Measurements from ENCODE around the gene NUDC. TPM values are rescaled to one million over a fixed set of nuclear protein-coding genes. Genes with fewer than 3 reads are reported as not detected.

The NUDC gene
- total and polyA plus RNA-seq, 2 of the 13 experiments (the other 11 are each of a cell fraction or from before 2014, with no cell fraction given): 34.7 to 104 TPM

DNA sequence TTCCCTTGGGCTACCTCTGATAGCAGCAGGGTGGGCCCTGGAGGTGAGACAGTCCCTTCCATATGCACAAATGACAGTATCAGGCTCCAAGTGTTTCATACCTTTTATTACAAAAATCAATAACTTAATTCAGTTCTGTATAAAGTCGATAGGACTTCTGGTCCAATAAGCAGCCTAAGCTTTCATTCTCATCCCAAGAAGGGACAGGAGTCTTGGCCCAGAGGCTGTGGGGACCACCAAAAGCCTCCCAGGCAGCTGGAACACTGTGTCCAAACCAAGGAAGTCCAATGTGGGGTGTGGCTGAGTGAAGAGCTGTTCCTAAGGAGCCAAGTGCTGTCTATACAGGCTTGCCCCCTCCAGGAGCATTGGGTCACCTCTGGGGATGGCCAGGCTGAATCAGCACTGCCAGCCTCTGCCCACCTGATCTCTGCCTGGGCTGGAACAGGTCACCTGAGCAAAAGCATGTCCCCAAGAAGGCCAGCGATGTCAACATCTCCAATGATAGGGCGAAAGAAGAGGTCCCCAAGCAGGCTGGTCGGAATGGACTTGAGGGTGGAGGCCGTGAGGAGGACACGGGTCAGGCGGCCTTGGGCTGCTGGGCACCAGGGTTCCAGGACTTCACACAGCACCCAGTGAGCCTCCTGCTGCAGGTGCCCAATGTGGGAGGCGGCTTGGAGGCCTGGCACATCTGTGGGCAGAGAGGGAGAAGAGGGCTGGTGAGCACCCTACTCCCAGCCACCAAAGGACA is 10.0 kb upstream of the NUDC start:
- DNase-seq (ENCODE audit: low spot score) (no peak), FAIRE-seq (no peak), ATAC-seq (no peak)
- peaks cover 16% of the 10 kb centered on the region; the same call in 1 of the 2 replicates for H4K20me1 ChIP-seq (ENCODE audit: insufficient read depth, low read length)
- H3K36me3 ChIP-seq (replicated peaks in 1 of 2; ENCODE audit: control insufficient read depth in 1 of 2, insufficient read depth in 2 of 2, low read length in 2 of 2): peaks cover 3 to 8% of the 10 kb centered on the region in 2 experiments; a peak in 3 of 5 replicates
- intact Hi-C loops (cut with micrococcal nuclease; ENCODE audit: unreplicated experiment): loop anchor here (1.0 kb wide), 1 partner anchor 34 kb away; no protein-coding TSS in a partner anchor
- peak overlapping the region; percentile 96 for H3K27ac ChIP-seq (ENCODE audit: extremely low read length, insufficient read depth, low read length)
- in situ Hi-C loops (cut with HindIII; ENCODE audit: extremely low pct_ligation_motif_present, low pct_unique_long_range_greater_than_20kb): loop anchor here (5.0 kb wide), 1 partner anchor 81 kb away; the partner anchor contains the start of gene TRNP1
- H3K9ac ChIP-seq (ENCODE audit: insufficient read depth, low read depth, low read length): peak overlapping the region; percentile 98
- peak overlapping the region; percentile 93 for H3K4me2 ChIP-seq (ENCODE audit: low read depth, low read length)
- ChIA-PET CTCF (ENCODE audit: low intra/inter-chr PET ratio, low total read pairs) (no interaction called here), POLR2A (interaction anchor here (0.9 to 11.5 kb wide), 5 partner anchors 13 to 80 kb away, joined by 4 to 371 read pairs (median 61); partner anchors contain the start of genes GPATCH3 and KDF1)
- peaks cover 70% of the 10 kb centered on the region for H3K4me1 ChIP-seq (ENCODE audit: insufficient read depth, low read length)
- H2AFZ ChIP-seq (ENCODE audit: low read length): no peak overlapping the region
- H3K9me3 ChIP-seq (ENCODE audit: low read length): no peaks in the 10 kb centered on the region
- no TSS peak for BruUV-seq (replicated peaks)
- H3K79me2 ChIP-seq (ENCODE audit: insufficient read depth, low read length): peaks cover 30% of the 10 kb centered on the region
- peak overlapping the region; percentile 75 to 97 (median 92) for H3K4me3 ChIP-seq (replicated peaks in 1 of 3; ENCODE audit: insufficient read depth in 1 of 3, low read depth in 2 of 3, low read length in 3 of 3)
- WGBS (ENCODE audit: low lambda C conversion rate): 56% methylated on average over 7 of the region's 8 CpGs
- no peaks in the 10 kb centered on the region; a peak in 1 of 5 replicates for H3K27me3 ChIP-seq (ENCODE audit: control insufficient read depth in 1 of 2, insufficient read depth in 2 of 2, low read length in 2 of 2)
- TF ChIP-seq, protein P1, sequence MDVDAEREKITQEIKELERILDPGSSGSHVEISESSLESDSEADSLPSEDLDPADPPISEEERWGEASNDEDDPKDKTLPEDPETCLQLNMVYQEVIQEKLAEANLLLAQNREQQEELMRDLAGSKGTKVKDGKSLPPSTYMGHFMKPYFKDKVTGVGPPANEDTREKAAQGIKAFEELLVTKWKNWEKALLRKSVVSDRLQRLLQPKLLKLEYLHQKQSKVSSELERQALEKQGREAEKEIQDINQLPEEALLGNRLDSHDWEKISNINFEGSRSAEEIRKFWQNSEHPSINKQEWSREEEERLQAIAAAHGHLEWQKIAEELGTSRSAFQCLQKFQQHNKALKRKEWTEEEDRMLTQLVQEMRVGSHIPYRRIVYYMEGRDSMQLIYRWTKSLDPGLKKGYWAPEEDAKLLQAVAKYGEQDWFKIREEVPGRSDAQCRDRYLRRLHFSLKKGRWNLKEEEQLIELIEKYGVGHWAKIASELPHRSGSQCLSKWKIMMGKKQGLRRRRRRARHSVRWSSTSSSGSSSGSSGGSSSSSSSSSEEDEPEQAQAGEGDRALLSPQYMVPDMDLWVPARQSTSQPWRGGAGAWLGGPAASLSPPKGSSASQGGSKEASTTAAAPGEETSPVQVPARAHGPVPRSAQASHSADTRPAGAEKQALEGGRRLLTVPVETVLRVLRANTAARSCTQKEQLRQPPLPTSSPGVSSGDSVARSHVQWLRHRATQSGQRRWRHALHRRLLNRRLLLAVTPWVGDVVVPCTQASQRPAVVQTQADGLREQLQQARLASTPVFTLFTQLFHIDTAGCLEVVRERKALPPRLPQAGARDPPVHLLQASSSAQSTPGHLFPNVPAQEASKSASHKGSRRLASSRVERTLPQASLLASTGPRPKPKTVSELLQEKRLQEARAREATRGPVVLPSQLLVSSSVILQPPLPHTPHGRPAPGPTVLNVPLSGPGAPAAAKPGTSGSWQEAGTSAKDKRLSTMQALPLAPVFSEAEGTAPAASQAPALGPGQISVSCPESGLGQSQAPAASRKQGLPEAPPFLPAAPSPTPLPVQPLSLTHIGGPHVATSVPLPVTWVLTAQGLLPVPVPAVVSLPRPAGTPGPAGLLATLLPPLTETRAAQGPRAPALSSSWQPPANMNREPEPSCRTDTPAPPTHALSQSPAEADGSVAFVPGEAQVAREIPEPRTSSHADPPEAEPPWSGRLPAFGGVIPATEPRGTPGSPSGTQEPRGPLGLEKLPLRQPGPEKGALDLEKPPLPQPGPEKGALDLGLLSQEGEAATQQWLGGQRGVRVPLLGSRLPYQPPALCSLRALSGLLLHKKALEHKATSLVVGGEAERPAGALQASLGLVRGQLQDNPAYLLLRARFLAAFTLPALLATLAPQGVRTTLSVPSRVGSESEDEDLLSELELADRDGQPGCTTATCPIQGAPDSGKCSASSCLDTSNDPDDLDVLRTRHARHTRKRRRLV (CRISPR knock-in tag; IDR thresholded peaks at IDR 0.05): no peak
- TF ChIP-seq, protein P2, sequence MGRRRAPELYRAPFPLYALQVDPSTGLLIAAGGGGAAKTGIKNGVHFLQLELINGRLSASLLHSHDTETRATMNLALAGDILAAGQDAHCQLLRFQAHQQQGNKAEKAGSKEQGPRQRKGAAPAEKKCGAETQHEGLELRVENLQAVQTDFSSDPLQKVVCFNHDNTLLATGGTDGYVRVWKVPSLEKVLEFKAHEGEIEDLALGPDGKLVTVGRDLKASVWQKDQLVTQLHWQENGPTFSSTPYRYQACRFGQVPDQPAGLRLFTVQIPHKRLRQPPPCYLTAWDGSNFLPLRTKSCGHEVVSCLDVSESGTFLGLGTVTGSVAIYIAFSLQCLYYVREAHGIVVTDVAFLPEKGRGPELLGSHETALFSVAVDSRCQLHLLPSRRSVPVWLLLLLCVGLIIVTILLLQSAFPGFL (CRISPR knock-in tag; IDR thresholded peaks at IDR 0.05): no peak
- TF ChIP-seq ZNF562 (CRISPR knock-in tag; IDR thresholded peaks at IDR 0.05; ENCODE audit: borderline replicate concordance) (no peak), TSC22D2 (CRISPR knock-in tag; IDR thresholded peaks at IDR 0.05; ENCODE audit: borderline replicate concordance) (no peak), ZSCAN31 (CRISPR knock-in tag; IDR thresholded peaks at IDR 0.05; ENCODE audit: low read depth) (no peak), ZNF629 (CRISPR knock-in tag; conservative IDR thresholded peaks at IDR 0.05) (no peak), HDAC2 (CRISPR knock-in tag; IDR thresholded peaks at IDR 0.05) (no peak), ZNF296 (CRISPR knock-in tag; conservative IDR thresholded peaks at IDR 0.05) (peak; percentile 24; the same call in 1 of the 2 replicates), ZNF598 (CRISPR knock-in tag; IDR thresholded peaks at IDR 0.05; ENCODE audit: borderline replicate concordance) (0 out of 2 replicates have a peak, but pooled peaks have one; percentile 33), ZMYM2 (CRISPR knock-in tag; IDR thresholded peaks at IDR 0.05) (no peak), TMF1 (CRISPR knock-in tag; IDR thresholded peaks at IDR 0.05; ENCODE audit: low read depth) (no peak), SMAD1 (CRISPR knock-in tag; IDR thresholded peaks at IDR 0.05; ENCODE audit: borderline replicate concordance, low read depth) (no peak), PHF8 (CRISPR knock-in tag; IDR thresholded peaks at IDR 0.05) (peak; percentile 36), JARID2 (CRISPR knock-in tag; IDR thresholded peaks at IDR 0.05; ENCODE audit: insufficient replicate concordance) (no peak)
- TF ChIP-seq, protein P3, sequence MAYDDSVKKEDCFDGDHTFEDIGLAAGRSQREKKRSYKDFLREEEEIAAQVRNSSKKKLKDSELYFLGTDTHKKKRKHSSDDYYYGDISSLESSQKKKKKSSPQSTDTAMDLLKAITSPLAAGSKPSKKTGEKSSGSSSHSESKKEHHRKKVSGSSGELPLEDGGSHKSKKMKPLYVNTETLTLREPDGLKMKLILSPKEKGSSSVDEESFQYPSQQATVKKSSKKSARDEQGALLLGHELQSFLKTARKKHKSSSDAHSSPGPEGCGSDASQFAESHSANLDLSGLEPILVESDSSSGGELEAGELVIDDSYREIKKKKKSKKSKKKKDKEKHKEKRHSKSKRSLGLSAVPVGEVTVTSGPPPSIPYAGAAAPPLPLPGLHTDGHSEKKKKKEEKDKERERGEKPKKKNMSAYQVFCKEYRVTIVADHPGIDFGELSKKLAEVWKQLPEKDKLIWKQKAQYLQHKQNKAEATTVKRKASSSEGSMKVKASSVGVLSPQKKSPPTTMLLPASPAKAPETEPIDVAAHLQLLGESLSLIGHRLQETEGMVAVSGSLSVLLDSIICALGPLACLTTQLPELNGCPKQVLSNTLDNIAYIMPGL (CRISPR knock-in tag; IDR thresholded peaks at IDR 0.05; ENCODE audit: borderline replicate concordance in 1 of 2, low read depth in 1 of 2): no peak

Data from HepG2 (cell line).